Keratinocyte (primary cell): Measurements from ENCODE around the gene EWSR1. TPM values are rescaled to one million over a fixed set of nuclear protein-coding genes. Genes with fewer than 3 reads are reported as not detected.

Source experiments
- DNase-seq: peaks from one replicate; pipeline ENCODE4 v3.0.0-alpha.2; 2011; ENCODE audit warnings: low read depth, missing footprints, low spot score
- FAIRE-seq: peaks from 2 replicates; lab custom pipeline; 2011; peaks lifted over from hg19 to GRCh38; lab: Jason Lieb, UNC
- H2AFZ ChIP-seq: 2 replicates; pipeline ENCODE4 v1.6.0; 2012; ENCODE audit warnings: low read length, control low read depth, inconsistent platforms; ENCODE audit not compliant: control insufficient read depth
- H3K27ac ChIP-seq: 2 replicates; pipeline ENCODE4 v1.5.1; 2011; ENCODE audit warnings: low read length; ENCODE audit not compliant: control insufficient read depth, insufficient read depth
- H3K27me3 ChIP-seq: 3 replicates; pipeline ENCODE4 v1.6.0; 2011; ENCODE audit warnings: low read length; ENCODE audit not compliant: control insufficient read depth, insufficient read depth; ENCODE audit errors: extremely low read depth
- H3K36me3 ChIP-seq, 2 experiments: 2 replicates in 1 of 2; 3 replicates in 1 of 2; pipeline ENCODE4 v1.5.1; 2011; ENCODE audit warnings: low read length in 2 of 2, mild to moderate bottlenecking in 1 of 2; ENCODE audit not compliant: control insufficient read depth in 2 of 2, insufficient read depth in 2 of 2; ENCODE audit errors: extremely low read depth in 1 of 2
- H3K4me1 ChIP-seq: 3 replicates; pipeline ENCODE4 v1.5.1; 2011; ENCODE audit warnings: low read length; ENCODE audit not compliant: control insufficient read depth, insufficient read depth; ENCODE audit errors: extremely low read depth
- H3K4me2 ChIP-seq: 3 replicates; pipeline ENCODE4 v1.6.0; 2011; ENCODE audit warnings: low read depth, low read length; ENCODE audit not compliant: control insufficient read depth, insufficient read depth; ENCODE audit errors: extremely low read depth
- H3K4me3 ChIP-seq, 3 experiments: fragments of 200-600 bp in 1 of 3; sonication (generic) in 1 of 3; 2 replicates in 2 of 3; 3 replicates in 1 of 3; pipeline ENCODE4 v1.5.1; 2011 to 2016; ENCODE audit warnings: low read length in 3 of 3, mild to moderate bottlenecking in 3 of 3, control low read depth in 2 of 3, inconsistent platforms in 1 of 3, low read depth in 1 of 3, mixed read lengths in 1 of 3, mixed run types in 1 of 3, moderate library complexity in 1 of 3; ENCODE audit not compliant: control insufficient read depth in 2 of 3, insufficient read depth in 2 of 3; ENCODE audit errors: extremely low read depth in 1 of 3
- H3K79me2 ChIP-seq: 2 replicates; pipeline ENCODE4 v1.6.0; 2012; ENCODE audit warnings: low read length; ENCODE audit not compliant: control insufficient read depth, insufficient read depth
- H3K9ac ChIP-seq: 3 replicates; pipeline ENCODE4 v1.6.0; 2011; ENCODE audit warnings: low read length; ENCODE audit not compliant: control insufficient read depth, insufficient read depth; ENCODE audit errors: extremely low read depth
- H3K9me1 ChIP-seq: 3 replicates; pipeline ENCODE4 v1.6.0; 2011; ENCODE audit warnings: low read length; ENCODE audit not compliant: control insufficient read depth, insufficient read depth; ENCODE audit errors: extremely low read depth
- H3K9me3 ChIP-seq: 2 replicates; pipeline ENCODE4 v1.5.1; 2012; ENCODE audit warnings: low read depth, low read length; ENCODE audit not compliant: control insufficient read depth
- H4K20me1 ChIP-seq: 3 replicates; pipeline ENCODE4 v1.6.0; 2011; ENCODE audit warnings: low read length; ENCODE audit not compliant: control insufficient read depth, insufficient read depth; ENCODE audit errors: extremely low read depth
- EZH2 ChIP-seq: IDR thresholded peaks from one replicate; pipeline ENCODE4 v1.6.1; 2012; ENCODE audit warnings: inconsistent platforms, mild to moderate bottlenecking, low read length, moderate library complexity
- dilution Hi-C: fragments of 300-500 bp; cut with MboI; formaldehyde crosslinking; loops from one replicate; pipeline ENCODE4 v1.7.0; 2020; ENCODE audit warnings: low sequenced_read_pairs; ENCODE audit not compliant: extremely low pct_ligation_motif_present
- polyA plus RNA-seq, 5 experiments: library from polyadenylated mRNA; depleted of rRNA in 3 of 5; stranded (reverse) in 3 of 5; stranded (forward) in 1 of 5; unstranded in 1 of 5; fragments of >200 nt; gene quantifications; 1 replicate in 1 of 5; 2 replicates in 3 of 5; 3 replicates in 1 of 5; pipeline versions ENCODE4 v1.2.1 to v1.2.3, GENCODE V29; 2011 to 2012; ENCODE audit warnings: missing spikeins in 2 of 5, low read depth in 1 of 5, low replicate concordance in 1 of 5
- TF ChIP-seq, protein P1 (sequence below), 3 experiments: IDR thresholded peaks in 1 of 3; conservative IDR thresholded peaks in 1 of 3; optimal IDR thresholded peaks in 1 of 3; 2 replicates in 2 of 3; 3 replicates in 1 of 3; pipeline versions ENCODE3 to v1.5.1; 2011; ENCODE audit warnings: low read length in 3 of 3, mild to moderate bottlenecking in 3 of 3, moderate library complexity in 2 of 3, control low read depth in 1 of 3, inconsistent platforms in 1 of 3; ENCODE audit not compliant: insufficient read depth in 2 of 3; ENCODE audit errors: extremely low read depth in 1 of 3

EWSR1 gene
- polyA plus RNA-seq, 1 donor (not counting 4 experiments of a cell fraction or from before 2014, with no cell fraction given): 245 TPM

GRCh38 chr22:29330291-29330690, 62.2 kb downstream of the EWSR1 start:
- Histone ChIP-seq H3K79me2 (no peaks in the 10 kb centered on the region), H4K20me1 (no peaks in the 10 kb centered on the region), H3K27me3 (no peaks in the 10 kb centered on the region), H3K9ac (no peak overlapping the region), H3K4me3 (no peak overlapping the region), H3K9me1 (peaks cover 2% of the 10 kb centered on the region), H2AFZ (no peak overlapping the region), H3K4me2 (no peak overlapping the region), H3K27ac (no peak overlapping the region), H3K4me1 (no peaks in the 10 kb centered on the region), H3K36me3 (peaks cover 13 to 29% of the 10 kb centered on the region in 2 experiments), H3K9me3 (no peaks in the 10 kb centered on the region)
- FAIRE-seq: no peak
- no peak for DNase-seq
- TF ChIP-seq EZH2: no peak
- dilution Hi-C loops: no loop called here

DNA sequence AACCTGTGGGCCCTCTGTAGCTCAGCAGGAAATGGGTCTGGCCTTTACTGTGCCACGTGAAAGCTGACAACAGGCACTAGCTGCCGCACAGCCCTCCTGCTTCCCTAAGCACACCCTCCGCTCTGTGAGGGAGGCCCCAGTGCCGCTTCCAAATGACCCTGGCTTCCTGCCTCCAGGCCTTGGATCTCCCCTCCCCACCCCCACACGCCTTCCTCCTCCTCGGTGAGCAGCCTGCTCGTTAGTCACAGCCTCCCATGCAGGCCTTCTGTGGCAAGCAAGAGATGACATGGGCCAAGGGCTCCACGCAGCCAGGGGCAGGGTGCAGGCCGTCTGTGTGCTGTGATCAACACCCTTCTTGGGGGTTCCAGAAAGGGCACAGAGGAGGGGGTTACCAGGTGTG, 62.7 kb downstream of the EWSR1 start:
- H4K20me1 ChIP-seq: no peaks in the 10 kb centered on the region
- H3K27ac ChIP-seq: no peak overlapping the region
- no peak overlapping the region for H3K4me2 ChIP-seq
- DNase-seq (no peak), FAIRE-seq (no peak)
- H3K9me1 ChIP-seq: peaks cover 2% of the 10 kb centered on the region
- no peaks in the 10 kb centered on the region for H3K27me3 ChIP-seq
- no peaks in the 10 kb centered on the region for H3K4me1 ChIP-seq
- H3K79me2 ChIP-seq: no peaks in the 10 kb centered on the region
- no peak overlapping the region for H3K4me3 ChIP-seq
- no peak overlapping the region for H2AFZ ChIP-seq
- dilution Hi-C loops: no loop called here
- no peak overlapping the region for H3K9ac ChIP-seq
- H3K36me3 ChIP-seq: peaks cover 14 to 29% of the 10 kb centered on the region in 2 experiments
- no peaks in the 10 kb centered on the region for H3K9me3 ChIP-seq
- TF ChIP-seq, protein P1, sequence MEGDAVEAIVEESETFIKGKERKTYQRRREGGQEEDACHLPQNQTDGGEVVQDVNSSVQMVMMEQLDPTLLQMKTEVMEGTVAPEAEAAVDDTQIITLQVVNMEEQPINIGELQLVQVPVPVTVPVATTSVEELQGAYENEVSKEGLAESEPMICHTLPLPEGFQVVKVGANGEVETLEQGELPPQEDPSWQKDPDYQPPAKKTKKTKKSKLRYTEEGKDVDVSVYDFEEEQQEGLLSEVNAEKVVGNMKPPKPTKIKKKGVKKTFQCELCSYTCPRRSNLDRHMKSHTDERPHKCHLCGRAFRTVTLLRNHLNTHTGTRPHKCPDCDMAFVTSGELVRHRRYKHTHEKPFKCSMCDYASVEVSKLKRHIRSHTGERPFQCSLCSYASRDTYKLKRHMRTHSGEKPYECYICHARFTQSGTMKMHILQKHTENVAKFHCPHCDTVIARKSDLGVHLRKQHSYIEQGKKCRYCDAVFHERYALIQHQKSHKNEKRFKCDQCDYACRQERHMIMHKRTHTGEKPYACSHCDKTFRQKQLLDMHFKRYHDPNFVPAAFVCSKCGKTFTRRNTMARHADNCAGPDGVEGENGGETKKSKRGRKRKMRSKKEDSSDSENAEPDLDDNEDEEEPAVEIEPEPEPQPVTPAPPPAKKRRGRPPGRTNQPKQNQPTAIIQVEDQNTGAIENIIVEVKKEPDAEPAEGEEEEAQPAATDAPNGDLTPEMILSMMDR (optimal IDR thresholded peaks at IDR 0.05 in 1 of 3, IDR thresholded peaks at IDR 0.05 in 1 of 3, conservative IDR thresholded peaks at IDR 0.05 in 1 of 3; ENCODE audit: extremely low read depth in 1 of 3, insufficient read depth in 2 of 3, low read length in 3 of 3): no peak
- no peak for TF ChIP-seq EZH2

- no peak overlapping the region for H2AFZ ChIP-seq
- no peak overlapping the region for H3K4me2 ChIP-seq
- FAIRE-seq (no peak), DNase-seq (no peak)
- H3K27ac ChIP-seq: no peak overlapping the region
- no peaks in the 10 kb centered on the region for H3K4me1 ChIP-seq
- no peak overlapping the region for H3K4me3 ChIP-seq
- H3K9me1 ChIP-seq: peaks cover 2% of the 10 kb centered on the region
- no peak overlapping the region for H3K9ac ChIP-seq
- H3K27me3 ChIP-seq: no peaks in the 10 kb centered on the region
- dilution Hi-C loops: no loop called here
- no peaks in the 10 kb centered on the region for H4K20me1 ChIP-seq
- peaks cover 16 to 32% of the 10 kb centered on the region in 2 experiments for H3K36me3 ChIP-seq
- no peaks in the 10 kb centered on the region for H3K79me2 ChIP-seq
- TF ChIP-seq EZH2: no peak
- TF ChIP-seq, protein P1 (optimal IDR thresholded peaks at IDR 0.05 in 1 of 3, IDR thresholded peaks at IDR 0.05 in 1 of 3, conservative IDR thresholded peaks at IDR 0.05 in 1 of 3; ENCODE audit: extremely low read depth in 1 of 3, insufficient read depth in 2 of 3, low read length in 3 of 3): no peak
- no peaks in the 10 kb centered on the region for H3K9me3 ChIP-seq
Measured at GRCh38 chr22:29331213-29331612, 63.1 kb downstream of the EWSR1 start.
